Epithelial cell of proximal tubule (primary cell): ENCODE results near the gene A1BG. TPM values are rescaled to one million over a fixed set of nuclear protein-coding genes. Genes with fewer than 3 reads are reported as not detected.

Source experiments
- DNase-seq: peaks from one replicate; pipeline ENCODE4 v3.0.0-alpha.2; 2011; ENCODE audit warnings: low read depth
- H3K4me3 ChIP-seq: 2 replicates; pipeline ENCODE4 v1.5.1; 2011; ENCODE audit warnings: low read depth, mild to moderate bottlenecking, low read length
- total RNA-seq: library from RNA; depleted of rRNA; stranded (reverse); fragments of >200 nt; gene quantifications from 2 replicates; pipeline ENCODE4 v1.2.3, GENCODE V29; 2015
- TF ChIP-seq, protein P1 (sequence below): conservative IDR thresholded peaks from 2 replicates; pipeline ENCODE4 v1.5.1; 2012; ENCODE audit warnings: low read depth, mild to moderate bottlenecking, low read length

A1BG gene
- total RNA-seq, 1 donor from 2014 or later, result 20.1 TPM

DNA sequence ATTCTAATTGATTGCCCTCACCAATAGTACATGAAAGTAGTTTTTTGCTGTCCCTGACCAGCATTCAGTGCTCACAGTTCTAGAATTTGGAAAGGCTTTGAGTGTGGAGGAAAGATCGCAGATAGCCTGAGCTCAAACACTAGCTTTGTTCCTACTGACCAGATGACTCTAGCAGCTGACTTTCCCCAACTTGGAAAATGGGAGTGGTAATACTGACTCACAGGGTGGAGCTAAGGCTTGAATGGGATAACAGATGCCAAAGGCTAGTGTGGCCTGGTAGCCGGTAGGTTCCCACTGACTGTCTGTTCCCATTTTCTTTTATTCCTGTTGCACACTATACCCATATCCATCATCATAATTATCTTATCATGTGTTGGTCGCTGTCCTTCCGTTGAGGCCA lies 22.8 kb downstream of the A1BG start:
- TF ChIP-seq, protein P1, sequence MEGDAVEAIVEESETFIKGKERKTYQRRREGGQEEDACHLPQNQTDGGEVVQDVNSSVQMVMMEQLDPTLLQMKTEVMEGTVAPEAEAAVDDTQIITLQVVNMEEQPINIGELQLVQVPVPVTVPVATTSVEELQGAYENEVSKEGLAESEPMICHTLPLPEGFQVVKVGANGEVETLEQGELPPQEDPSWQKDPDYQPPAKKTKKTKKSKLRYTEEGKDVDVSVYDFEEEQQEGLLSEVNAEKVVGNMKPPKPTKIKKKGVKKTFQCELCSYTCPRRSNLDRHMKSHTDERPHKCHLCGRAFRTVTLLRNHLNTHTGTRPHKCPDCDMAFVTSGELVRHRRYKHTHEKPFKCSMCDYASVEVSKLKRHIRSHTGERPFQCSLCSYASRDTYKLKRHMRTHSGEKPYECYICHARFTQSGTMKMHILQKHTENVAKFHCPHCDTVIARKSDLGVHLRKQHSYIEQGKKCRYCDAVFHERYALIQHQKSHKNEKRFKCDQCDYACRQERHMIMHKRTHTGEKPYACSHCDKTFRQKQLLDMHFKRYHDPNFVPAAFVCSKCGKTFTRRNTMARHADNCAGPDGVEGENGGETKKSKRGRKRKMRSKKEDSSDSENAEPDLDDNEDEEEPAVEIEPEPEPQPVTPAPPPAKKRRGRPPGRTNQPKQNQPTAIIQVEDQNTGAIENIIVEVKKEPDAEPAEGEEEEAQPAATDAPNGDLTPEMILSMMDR, result no peak
- H3K4me3 ChIP-seq, result no peak overlapping the region
- DNase-seq, result peak; percentile 30

DNA sequence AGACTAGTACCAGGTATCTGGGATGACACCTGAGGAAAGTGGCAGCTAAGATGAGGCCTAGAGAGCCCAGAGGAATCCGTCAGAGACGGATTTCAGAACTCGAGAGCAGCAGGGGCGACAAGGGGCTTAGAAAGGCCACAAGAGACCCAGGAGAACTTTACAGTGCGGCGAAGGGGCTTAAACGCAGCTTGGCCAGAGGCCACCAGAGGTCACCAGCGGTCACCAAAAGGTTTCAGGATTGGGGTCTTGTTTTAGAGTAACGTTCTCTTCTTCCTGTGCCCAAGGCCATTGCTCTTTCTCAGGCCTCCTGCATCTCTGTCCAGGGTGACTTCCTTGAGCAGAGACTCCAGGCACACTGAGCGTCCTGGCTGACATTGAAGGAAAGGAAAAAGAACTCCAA lies 24.3 kb downstream of the A1BG start:
- no peak for DNase-seq
- H3K4me3 ChIP-seq, result no peak overlapping the region
- TF ChIP-seq, protein P1, result no peak

DNA sequence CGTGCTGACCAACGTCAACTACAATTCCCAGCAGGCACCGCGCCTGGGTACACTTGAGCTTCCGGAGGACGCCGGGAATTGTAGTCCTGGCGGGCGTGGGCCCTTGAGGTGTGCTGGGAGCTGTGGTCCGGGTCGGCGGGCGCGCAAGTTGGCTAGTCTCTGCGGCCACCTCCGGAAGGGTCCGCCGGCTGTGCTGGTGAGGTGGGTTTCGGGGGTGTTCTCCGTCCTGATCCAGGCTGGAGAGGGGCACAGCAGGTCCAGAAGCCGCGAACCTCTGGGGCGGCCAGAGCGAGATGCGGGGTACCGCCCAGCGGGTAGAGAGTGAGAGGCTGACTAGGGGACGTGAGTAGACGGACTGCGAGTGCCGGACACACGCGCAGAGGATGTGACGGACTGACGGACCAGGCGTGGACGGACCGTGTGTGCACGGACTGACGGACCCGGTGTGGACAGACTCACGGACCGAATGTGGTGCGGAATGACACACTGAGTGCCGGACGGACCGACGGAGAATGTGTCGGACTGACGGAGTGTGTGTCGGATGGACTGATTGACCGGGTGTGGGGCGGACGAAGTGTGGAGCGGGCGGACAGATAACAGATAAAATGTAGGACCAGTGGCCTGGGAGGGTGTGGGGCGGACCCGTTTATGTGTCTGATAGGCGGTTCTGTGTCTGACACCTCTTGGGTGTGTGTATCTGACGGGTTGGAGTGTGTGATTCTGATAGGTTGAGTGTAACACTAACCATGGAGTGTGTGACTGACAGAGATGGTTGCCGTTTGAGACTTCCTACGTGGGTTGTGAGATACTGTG lies 26.2 kb downstream of the A1BG start, which contains the start of gene ZSCAN22:
TSS of gene ZSCAN22 (plus strand) at position 81 of the 813 bp plus-strand sequence. CDS start 7,809 bp downstream, outside the sequence.
- TF ChIP-seq, protein P1, result no peak
- H3K4me3 ChIP-seq, result peak within 1 kb of the TSS; percentile 93
- DNase-seq, result peak; percentile 74

DNA sequence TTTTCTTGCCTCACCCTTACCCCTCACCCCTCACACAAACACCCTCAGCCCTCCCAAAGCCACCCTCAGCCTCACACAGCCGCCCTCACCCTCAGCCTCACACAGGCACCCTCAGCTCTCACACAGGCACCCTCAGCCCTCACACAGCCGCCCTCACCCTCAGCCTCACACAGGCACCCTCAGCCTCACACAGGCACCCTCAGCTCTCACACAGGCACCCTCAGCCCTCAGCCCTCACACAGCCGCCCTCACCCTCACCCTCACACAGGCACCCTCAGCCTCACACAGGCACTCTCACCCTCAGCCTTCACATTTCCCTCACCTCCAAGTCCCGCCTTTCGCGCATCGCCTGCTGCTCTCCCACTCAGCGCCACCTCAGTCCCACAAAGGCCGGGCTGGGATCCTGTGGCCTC lies 26.8 kb downstream of the A1BG start:
- TF ChIP-seq, protein P1, result no peak
- peak overlapping the region; percentile 93 for H3K4me3 ChIP-seq
- DNase-seq, result no peak

DNA sequence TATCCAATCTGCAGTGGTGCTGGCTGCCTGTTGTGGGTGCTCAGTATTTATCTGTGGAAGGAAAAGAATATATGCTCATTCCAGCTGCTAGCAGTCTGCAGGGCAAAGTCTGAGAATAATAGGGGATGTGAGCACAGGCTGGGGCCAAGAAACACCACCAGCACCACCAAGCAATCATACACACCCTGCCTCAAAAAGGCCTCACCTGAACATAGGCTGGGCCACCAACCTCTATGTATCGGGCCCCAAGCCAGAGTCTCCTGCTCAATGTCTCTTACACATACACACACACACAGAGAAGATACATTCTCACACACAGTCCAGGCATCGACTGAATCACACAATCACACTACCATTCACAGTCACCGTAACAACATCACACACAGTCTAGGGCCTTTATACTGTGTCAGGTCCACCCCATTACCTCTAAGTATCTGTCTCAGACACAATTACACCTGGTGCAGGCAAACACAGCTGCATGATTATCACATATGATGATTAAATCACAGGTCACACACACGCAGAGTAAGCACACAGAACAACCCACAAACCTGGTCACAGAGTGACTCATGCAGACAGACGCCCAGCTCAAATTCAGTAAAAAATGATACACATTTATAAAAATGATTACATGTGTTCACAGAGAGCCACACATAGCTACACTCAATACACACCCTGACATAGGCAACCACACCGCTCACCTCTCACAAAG lies 27.8 kb downstream of the A1BG start:
- peak overlapping the region; percentile 93 for H3K4me3 ChIP-seq
- TF ChIP-seq, protein P1, result no peak
- no peak for DNase-seq

DNA sequence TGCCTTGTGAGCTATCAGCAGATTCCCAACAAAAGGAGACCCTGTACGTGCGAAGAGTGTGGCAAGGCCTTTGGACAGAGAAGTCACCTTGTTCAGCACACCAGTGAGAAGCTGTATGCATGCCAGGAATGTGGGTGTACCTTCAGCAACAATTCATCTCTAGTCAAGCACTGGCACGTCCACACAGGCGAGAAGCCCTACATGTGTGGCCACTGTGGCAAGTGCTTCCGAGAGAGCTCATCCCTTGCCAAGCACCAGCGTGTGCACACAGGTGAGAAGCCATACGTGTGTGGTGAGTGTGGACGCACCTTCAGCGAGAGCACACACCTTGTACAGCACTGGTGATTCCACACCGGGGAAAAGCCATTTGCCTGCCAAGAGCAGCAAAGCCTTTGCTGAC lies 34.1 kb downstream of the A1BG start:
- TF ChIP-seq, protein P1, result no peak

More for the DNA sequence above, 34.1 kb downstream of the A1BG start:
- DNase-seq, result no peak
- H3K4me3 ChIP-seq, result no peak overlapping the region
